Lower lobe of right lung (tissue), 2 donors: Measurements from ENCODE around the gene USP25. TPM values are rescaled to one million over a fixed set of nuclear protein-coding genes. Genes with fewer than 3 reads are reported as not detected.

Experiments used
- ATAC-seq, 2 donors: fragments of 200-7000 bp; cut with Tn5 transposase; one replicate each; pipeline ENCODE4 v1.9.1; 2020 to 2022; ENCODE audit warnings: mild to moderate bottlenecking in 2 of 2, moderate library complexity in 2 of 2
- DNase-seq: peaks from one replicate; pipeline ENCODE4 v3.0.0-alpha.2; 2020
- H3K27ac ChIP-seq: fragments of 200-600 bp; one replicate; pipeline ENCODE4 v1.8.0; 2022
- H3K27me3 ChIP-seq: fragments of 200-600 bp; one replicate; pipeline ENCODE4 v1.8.0; 2022; ENCODE audit warnings: low read depth
- H3K36me3 ChIP-seq: fragments of 200-600 bp; one replicate; pipeline ENCODE4 v1.8.0; 2022; ENCODE audit warnings: mild to moderate bottlenecking
- H3K4me1 ChIP-seq: fragments of 200-600 bp; one replicate; pipeline ENCODE4 v1.8.0; 2022
- H3K4me3 ChIP-seq: fragments of 200-600 bp; one replicate; pipeline ENCODE4 v1.8.0; 2022; ENCODE audit warnings: mild to moderate bottlenecking
- H3K9me3 ChIP-seq: fragments of 200-600 bp; one replicate; pipeline ENCODE4 v1.8.0; 2022
- intact Hi-C: fragments of 100-400 bp; cut with DNase I; formaldehyde crosslinking; loops from one replicate; pipeline ENCODE4 v1.11.0; 2022
- total RNA-seq: library from RNA; stranded (reverse); fragmentation: NEBNext Ultra II Directional; extraction: Animal tissue kit (Norgen Biotek cat#: 25700); gene quantifications from one replicate; pipeline ENCODE4 v1.2.1, GENCODE V29; 2021
- TF ChIP-seq, protein P1 (sequence below): fragments of 200-600 bp; IDR thresholded peaks from one replicate; pipeline ENCODE4 v1.8.0; 2022; ENCODE audit warnings: antibody characterized with exemption, mild to moderate bottlenecking
- donor health status: DM: no; HTN: yes; CAD: no; lungs with severe emphysema.

Gene USP25
- total RNA-seq, 1 donor from 2014 or later, result 74.4 TPM

DNA sequence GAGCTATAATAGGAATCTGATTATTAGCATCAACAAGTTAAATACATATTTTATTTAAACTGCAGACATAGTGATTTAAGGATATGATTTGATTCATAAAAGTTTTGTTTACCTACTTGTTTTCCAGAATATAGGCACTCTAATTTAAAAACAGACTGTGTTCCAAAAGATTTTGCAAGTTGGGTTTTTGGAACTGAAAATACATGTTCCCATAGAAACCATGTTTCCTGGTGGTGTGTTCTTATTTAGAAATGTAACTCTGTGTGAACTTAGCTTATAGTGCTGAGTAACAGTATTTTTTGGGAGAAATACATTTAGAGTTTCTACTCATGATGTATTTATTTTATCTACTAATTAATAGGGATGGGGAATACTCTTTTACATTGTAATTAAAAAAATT is 21.8 kb downstream of the USP25 start:
- ATAC-seq, result no peak
- Histone ChIP-seq H3K4me3 (no peak overlapping the region), H3K36me3 (no peaks in the 10 kb centered on the region), H3K9me3 (no peaks in the 10 kb centered on the region), H3K27me3 (no peaks in the 10 kb centered on the region), H3K4me1 (peaks cover 81% of the 10 kb centered on the region), H3K27ac (no peak overlapping the region)
- TF ChIP-seq, protein P1, sequence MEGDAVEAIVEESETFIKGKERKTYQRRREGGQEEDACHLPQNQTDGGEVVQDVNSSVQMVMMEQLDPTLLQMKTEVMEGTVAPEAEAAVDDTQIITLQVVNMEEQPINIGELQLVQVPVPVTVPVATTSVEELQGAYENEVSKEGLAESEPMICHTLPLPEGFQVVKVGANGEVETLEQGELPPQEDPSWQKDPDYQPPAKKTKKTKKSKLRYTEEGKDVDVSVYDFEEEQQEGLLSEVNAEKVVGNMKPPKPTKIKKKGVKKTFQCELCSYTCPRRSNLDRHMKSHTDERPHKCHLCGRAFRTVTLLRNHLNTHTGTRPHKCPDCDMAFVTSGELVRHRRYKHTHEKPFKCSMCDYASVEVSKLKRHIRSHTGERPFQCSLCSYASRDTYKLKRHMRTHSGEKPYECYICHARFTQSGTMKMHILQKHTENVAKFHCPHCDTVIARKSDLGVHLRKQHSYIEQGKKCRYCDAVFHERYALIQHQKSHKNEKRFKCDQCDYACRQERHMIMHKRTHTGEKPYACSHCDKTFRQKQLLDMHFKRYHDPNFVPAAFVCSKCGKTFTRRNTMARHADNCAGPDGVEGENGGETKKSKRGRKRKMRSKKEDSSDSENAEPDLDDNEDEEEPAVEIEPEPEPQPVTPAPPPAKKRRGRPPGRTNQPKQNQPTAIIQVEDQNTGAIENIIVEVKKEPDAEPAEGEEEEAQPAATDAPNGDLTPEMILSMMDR, result no peak
- DNase-seq, result no peak
- intact Hi-C loops, result no loop called here

- TF ChIP-seq, protein P1, result no peak
- H3K27ac ChIP-seq, result no peak overlapping the region
- no peaks in the 10 kb centered on the region for H3K27me3 ChIP-seq
- DNase-seq (no peak), ATAC-seq (no peak)
- H3K4me1 ChIP-seq, result peaks cover 82% of the 10 kb centered on the region
- intact Hi-C loops, result no loop called here
- H3K36me3 ChIP-seq, result no peaks in the 10 kb centered on the region
- no peak overlapping the region for H3K4me3 ChIP-seq
- no peaks in the 10 kb centered on the region for H3K9me3 ChIP-seq
Measured at GRCh38 chr21:15752763-15753407, 23.1 kb downstream of the USP25 start.

GRCh38 chr21:15753741-15754140 is 24.0 kb downstream of the USP25 start:
- Histone ChIP-seq H3K27me3 (no peaks in the 10 kb centered on the region), H3K9me3 (peaks cover 4% of the 10 kb centered on the region), H3K4me3 (no peak overlapping the region), H3K27ac (no peak overlapping the region), H3K4me1 (peaks cover 75% of the 10 kb centered on the region), H3K36me3 (no peaks in the 10 kb centered on the region)
- intact Hi-C loops, result no loop called here
- DNase-seq (no peak), ATAC-seq (no peak)
- TF ChIP-seq, protein P1, result no peak

GRCh38 chr21:15754640-15755039 is 24.9 kb downstream of the USP25 start:
- ATAC-seq, result peak in 1 of 2 donors; percentile 63
- H3K9me3 ChIP-seq, result peaks cover 4% of the 10 kb centered on the region
- H3K27me3 ChIP-seq, result no peaks in the 10 kb centered on the region
- H3K4me3 ChIP-seq, result no peak overlapping the region
- TF ChIP-seq, protein P1, result no peak
- H3K4me1 ChIP-seq, result peaks cover 74% of the 10 kb centered on the region
- intact Hi-C loops, result no loop called here
- DNase-seq, result no peak
- no peaks in the 10 kb centered on the region for H3K36me3 ChIP-seq
- no peak overlapping the region for H3K27ac ChIP-seq

DNA sequence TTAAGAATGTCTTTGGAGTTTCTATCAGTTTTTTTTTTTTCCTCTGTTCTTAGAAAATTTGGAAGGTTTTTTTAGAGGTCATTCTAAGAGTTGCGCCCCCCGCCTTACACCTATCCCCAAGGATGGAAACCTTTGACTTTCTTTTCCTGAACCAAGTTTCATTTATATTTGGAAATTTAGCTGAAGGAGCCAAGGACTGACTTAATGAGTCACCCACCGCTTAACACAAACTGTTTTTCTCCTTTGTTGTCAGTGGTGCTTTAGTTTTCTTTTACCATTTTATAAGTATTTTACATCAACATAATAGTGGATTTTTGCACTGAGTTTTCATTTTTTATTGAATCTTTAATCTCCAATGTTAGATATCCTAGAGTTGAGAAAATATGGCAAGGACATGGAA is 25.3 kb downstream of the USP25 start:
- Histone ChIP-seq H3K4me3 (no peak overlapping the region), H3K27me3 (no peaks in the 10 kb centered on the region), H3K36me3 (no peaks in the 10 kb centered on the region), H3K9me3 (peaks cover 4% of the 10 kb centered on the region), H3K4me1 (peaks cover 74% of the 10 kb centered on the region), H3K27ac (no peak overlapping the region)
- ATAC-seq (no peak), DNase-seq (no peak)
- TF ChIP-seq, protein P1, result no peak
- intact Hi-C loops, result no loop called here
